GM19468 (cell line): ENCODE data around the gene CRTC3.

Experiments
- ATAC-seq: cut with Tn5 transposase; IDR thresholded peaks from one replicate; pipeline ENCODE4 v1.9.1; 2021; ENCODE audit warnings: mild to moderate bottlenecking, moderate library complexity, moderate number of reproducible peaks; ENCODE audit not compliant: unreplicated experiment; ENCODE audit errors: extremely low read depth

Gene CRTC3

DNA sequence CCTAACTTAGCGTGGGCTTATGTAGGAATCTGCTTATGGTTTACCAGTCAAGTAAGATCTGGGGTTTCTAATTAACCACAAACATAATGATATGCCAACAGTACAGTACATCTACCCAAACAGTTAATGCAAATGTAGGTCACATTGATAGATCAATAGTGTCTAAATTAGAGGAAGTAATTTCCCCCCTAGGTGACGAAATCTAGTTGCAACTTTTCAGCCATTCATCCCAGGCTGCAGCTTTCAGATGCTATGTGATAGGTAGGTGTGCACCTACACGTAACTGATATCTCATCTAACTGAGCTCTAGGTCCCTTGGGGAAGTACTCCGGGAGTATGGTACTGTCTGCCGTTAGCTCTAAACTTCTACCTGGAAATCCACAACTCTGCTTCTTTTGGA lies 57.2 kb downstream of the CRTC3 start:
- no peak for ATAC-seq

DNA sequence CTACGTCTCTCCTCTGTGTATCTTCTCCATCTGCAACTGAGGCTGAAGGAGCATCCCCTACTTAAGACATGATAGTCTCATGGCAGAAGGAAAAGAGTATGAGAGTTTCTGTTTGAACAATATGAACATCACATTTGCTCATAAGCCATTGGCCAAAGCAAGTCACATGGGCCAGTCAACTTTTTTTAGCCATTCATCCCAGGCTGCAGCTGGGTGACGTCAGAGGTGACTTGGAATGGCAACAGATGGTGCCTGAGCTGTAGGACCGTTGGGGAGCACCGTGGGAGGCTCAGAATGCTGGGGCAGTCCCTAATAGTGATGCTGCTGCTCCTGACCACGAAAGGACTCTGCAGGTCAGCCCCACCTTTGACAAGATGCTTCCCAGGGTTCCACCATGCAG lies 58.7 kb downstream of the CRTC3 start:
- no peak for ATAC-seq

GRCh38 chr15:90591524-90591923 lies 61.8 kb downstream of the CRTC3 start:
- no peak for ATAC-seq

DNA sequence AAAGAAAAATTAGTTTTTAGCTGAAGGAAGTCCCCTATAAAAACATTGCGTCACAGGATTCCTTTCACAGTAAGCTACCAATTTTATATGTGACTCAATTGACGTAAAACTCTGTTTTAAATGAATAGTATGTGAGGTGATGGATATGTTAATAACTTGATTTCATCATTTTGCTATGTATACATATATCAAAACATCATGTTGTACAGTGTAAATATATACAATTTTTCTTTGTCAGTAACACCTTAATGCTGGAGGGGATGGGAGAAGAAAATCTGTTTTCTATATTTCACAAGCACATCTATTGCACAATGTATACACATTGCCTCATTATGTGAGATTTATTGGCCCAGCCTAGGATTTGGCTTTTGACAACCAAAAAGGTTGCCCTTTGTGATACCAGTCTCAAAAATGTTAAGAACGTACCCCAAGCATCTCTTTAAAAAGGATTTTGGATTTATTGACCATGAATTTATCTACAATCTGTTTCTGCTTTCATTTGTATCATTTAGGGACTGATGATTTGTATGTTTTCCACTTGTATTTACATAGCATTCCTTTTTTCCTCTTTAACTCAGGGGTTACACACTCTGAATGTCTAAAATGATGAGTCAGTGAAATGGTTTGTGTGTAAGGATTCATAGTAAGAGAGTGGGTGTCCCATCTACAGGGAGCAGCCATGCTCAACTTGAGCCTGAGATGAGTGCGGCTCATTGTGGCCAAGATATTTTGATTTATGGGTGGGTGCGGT lies 62.6 kb downstream of the CRTC3 start:
- no peak for ATAC-seq

DNA sequence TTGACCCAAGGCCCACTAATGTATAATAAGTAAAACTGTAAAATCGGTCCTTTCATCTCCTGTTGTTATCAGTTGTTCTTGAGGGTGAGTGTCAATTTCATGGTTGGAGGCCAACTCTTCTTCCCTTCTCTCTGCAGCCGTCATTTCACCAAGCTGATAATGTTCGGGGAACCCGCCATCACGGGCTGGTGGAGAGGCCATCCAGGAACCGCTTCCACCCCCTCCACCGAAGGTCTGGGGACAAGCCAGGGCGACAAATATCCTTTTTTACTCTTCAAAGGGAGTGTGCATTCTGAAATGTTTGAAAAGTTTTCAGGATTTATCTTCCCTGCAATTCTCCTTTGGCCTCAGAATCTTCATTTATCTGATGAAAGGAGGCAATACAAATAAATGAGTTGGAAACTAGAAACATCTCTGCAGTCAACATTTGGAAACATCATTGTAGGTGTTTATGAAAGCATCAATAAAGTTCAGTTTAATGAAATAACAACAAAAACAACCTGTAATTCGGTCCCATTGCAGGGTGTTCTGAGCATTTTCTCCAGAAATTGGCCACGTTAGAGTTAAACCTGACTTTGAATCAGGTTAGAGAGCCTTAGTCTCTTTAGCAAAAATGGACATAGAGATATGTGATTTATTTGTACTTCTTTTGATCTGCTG lies 63.9 kb downstream of the CRTC3 start:
- ATAC-seq, result no peak

- ATAC-seq, result no peak
Measured at GRCh38 chr15:90594301-90594738, 64.6 kb downstream of the CRTC3 start.

- no peak for ATAC-seq
Measured at GRCh38 chr15:90595763-90596155, 66.0 kb downstream of the CRTC3 start.

DNA sequence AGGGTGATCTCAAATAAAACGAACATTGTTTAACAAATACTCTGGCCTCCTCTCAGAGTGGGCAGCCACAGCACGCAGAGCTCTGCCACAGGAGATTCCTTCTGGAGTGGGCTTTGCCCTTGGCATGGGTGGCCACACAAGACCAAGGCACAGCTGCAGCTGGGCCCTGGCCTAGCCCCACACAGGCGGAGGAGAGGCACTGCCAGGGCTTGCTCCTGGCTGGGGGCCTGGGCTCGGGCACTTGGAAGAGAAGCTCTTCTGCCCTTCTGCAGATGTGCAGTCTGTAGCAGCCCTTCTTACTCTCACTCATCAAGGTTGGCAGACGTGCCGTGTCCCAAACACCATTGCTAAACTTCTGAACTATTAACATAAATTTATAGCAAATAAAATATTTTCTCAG lies 67.2 kb downstream of the CRTC3 start:
- no peak for ATAC-seq

GRCh38 chr15:90597577-90597976 lies 67.9 kb downstream of the CRTC3 start:
- no peak for ATAC-seq

DNA sequence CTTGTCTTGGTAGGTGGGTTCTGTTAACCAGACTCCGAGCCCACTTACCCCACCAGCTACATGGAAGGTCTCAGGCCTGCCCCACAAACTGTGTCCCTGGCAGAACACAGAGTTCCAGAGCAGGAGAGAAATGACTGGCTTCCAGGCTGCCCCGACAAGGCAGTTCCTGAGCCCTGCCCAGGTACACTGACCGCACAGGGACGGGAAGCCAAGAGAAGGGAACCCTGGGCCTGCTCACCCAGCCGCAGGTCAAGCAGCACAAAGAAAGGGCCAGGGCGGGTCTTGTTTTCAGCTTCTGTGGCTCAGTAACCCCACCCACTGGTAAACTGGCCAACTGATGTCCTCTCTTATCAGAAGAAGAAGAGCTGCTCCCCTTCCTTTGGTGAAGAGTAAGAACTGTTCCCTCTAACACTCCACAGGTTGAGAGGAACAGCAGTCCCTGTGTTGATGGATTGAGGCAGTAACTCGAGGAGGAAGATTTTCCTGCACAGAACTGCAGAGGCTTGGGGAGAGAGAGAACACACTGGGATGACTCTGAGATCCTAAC lies 68.4 kb downstream of the CRTC3 start:
- no peak for ATAC-seq

- no peak for ATAC-seq
Measured at GRCh38 chr15:90598679-90599078, 69.0 kb downstream of the CRTC3 start.

DNA sequence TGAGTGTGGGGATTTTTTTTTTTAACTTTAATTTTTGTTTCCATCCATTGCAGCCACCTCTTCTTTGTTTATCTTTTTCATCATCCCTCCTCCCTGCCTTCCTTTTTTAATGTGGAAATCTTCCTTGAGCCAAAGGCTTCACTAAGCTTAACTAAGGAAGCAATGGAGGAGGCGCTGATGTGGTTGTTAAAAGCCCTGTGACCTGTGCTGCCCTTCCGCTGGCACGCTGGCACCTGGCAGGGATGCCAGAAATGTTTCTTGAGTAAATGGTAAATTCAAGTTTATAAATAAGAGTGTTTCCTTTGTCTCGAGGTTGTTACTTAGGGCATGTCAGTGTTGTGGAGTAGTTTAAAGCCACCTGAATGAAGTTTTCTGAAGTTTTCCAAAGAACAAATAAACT lies 69.4 kb downstream of the CRTC3 start:
- ATAC-seq, result no peak

GRCh38 chr15:90599644-90600043 lies 69.9 kb downstream of the CRTC3 start:
- ATAC-seq, result no peak

GRCh38 chr15:90600954-90601353 lies 71.2 kb downstream of the CRTC3 start:
- ATAC-seq, result no peak

GRCh38 chr15:90603893-90604292 lies 74.2 kb downstream of the CRTC3 start:
- ATAC-seq, result no peak

DNA sequence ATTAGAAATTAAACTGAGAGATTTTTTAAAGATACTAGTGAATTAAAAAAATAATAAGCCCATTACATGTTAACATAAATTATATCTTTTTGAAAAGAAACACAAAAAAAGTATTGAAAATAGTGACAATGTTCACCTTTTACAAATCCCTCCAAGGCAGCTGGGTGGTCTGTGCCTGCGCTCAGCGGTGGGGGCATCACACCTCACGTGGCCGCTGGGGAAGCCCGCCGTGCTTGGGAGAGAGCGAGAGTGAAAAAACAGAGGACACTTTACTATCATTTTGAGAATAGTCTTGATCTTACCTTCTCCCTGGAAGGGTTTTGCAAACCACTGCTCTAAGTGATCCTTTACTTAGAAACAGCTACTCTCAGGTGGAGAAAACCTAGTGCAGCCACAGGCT lies 76.9 kb downstream of the CRTC3 start:
- no peak for ATAC-seq

GRCh38 chr15:90607361-90607760 lies 77.6 kb downstream of the CRTC3 start:
- ATAC-seq, result no peak

- no peak for ATAC-seq
Measured at GRCh38 chr15:90609242-90610180, 79.8 kb downstream of the CRTC3 start.

GRCh38 chr15:90610190-90610589 lies 80.5 kb downstream of the CRTC3 start:
- ATAC-seq, result no peak

- no peak for ATAC-seq
Measured at GRCh38 chr15:90611157-90611556, 81.4 kb downstream of the CRTC3 start.

DNA sequence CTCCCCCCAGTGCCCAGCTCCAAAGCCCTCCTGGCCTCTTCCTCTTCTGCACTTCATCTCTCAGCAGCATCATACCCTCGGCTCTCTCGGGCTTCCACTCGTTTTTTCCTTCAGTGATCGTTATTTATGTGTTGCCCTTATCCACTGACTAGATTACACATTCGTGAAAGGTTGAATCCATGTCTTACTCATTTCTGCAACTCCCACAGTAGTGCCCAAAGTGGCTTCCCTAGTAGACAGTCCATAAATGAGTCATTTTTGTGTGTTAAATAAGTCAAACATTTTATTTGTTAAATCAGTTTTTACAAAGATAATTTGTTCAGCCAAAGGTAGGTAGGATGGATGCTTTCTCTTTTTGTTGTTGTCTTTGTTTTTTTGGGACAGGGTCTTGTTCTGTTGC lies 87.4 kb downstream of the CRTC3 start:
- no peak for ATAC-seq
